Stimulated activated CD4-positive, alpha-beta T cell treated with anti-CD3 and anti-CD28 coated beads, Interleukin-12 subunit alpha, Interleukin-12 subunit beta, amount 100 ng/mL, for 4 hours (primary cell): Measurements from ENCODE around the gene KCNJ4.
"Not testable (repeated sequence)": the region's sequence is repeated elsewhere in the genome, so short reads cannot be mapped to it uniquely, and the experiment has no call there.

ENCODE experiments used
- DNase-seq: peaks from one replicate; pipeline ENCODE4 v3.0.0-alpha.2; 2020

The KCNJ4 gene

DNA sequence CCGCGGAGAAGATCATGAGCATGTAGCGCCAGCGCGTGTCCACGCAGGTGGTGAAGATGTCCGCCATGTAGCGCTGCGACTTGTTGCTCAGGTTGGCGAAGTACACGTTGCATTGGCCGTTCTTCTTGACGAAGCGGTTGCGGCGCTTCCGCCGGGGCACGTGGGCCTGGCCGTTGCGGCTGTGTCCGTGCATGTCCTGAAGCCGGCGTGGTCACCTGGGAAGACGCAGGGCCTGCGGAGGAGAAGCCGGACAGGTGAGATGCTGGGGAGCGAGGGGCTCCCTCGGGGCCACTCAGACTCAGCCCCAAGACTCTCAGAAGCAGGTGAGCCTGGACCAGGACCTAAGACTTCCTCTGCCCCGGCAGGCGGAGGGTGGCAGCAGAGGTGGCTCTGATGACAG, 27.1 kb downstream of the KCNJ4 start:
- DNase-seq = no peak

DNA sequence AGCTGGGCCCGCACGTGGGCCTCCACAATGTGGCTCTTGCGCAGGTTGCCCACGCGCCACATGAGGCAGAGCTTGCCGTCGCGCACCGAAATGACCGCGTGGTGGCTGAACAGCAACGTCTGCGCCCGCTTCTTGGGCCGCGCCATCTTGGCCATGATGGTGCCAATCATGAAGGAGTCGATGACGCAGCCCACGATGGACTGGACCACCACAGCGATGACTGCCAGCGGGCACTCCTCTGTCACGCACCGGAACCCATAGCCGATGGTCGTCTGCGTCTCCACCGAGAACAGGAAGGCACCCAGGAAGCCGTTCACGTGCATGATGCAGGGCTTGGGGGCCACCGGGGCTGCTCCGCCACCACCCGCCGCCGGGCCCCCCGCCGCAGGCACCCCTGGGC, 27.5 kb downstream of the KCNJ4 start:
- DNase-seq = no peak

DNA sequence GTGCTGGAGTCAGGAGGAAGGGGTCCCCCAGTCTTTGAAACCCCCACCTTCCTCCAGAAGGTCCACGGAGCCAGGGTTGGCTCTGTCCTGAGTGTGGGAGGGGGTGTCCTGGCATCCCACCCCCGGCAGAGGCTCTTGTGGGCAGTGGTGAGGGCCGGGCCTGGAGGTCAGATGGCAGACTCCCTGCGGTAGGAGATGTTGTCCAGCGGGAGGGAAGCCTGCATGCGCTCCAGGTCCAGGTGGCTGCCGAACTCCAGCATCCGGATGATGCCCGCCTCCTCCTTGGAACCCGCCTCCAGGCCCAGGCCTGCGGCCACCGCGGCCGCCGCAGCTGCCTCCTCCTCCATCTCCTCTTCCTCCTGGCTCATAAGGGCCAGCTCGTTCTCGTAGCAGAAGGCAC, 28.4 kb downstream of the KCNJ4 start:
- no peak for DNase-seq

DNA sequence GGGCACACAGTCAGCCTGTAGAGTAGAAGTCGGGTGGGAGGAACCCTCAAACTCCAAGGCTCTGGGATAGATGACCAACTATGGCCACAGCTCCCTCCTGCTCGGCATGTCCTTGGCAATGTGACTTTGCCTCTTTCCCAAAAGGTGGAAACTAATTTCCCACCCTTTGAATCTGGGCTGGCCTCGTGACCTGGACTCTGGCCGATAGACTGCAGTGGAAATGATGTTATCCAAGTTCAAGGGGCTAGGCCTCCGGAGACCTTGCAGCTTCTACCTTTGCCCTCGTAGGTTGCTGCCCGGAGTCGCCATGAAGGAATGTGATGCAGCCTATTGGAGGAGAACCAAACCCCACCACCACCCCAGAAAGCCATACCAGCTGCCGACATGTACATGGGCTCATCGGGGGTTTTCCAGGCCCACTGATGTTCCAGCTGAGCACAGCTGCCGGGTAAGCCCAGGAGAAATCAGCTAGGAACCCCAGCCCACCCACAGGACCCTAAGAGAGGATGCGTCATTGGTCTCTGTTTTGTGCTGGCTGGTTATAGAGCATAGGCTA, 30.4 kb downstream of the KCNJ4 start:
- no peak for DNase-seq

DNA sequence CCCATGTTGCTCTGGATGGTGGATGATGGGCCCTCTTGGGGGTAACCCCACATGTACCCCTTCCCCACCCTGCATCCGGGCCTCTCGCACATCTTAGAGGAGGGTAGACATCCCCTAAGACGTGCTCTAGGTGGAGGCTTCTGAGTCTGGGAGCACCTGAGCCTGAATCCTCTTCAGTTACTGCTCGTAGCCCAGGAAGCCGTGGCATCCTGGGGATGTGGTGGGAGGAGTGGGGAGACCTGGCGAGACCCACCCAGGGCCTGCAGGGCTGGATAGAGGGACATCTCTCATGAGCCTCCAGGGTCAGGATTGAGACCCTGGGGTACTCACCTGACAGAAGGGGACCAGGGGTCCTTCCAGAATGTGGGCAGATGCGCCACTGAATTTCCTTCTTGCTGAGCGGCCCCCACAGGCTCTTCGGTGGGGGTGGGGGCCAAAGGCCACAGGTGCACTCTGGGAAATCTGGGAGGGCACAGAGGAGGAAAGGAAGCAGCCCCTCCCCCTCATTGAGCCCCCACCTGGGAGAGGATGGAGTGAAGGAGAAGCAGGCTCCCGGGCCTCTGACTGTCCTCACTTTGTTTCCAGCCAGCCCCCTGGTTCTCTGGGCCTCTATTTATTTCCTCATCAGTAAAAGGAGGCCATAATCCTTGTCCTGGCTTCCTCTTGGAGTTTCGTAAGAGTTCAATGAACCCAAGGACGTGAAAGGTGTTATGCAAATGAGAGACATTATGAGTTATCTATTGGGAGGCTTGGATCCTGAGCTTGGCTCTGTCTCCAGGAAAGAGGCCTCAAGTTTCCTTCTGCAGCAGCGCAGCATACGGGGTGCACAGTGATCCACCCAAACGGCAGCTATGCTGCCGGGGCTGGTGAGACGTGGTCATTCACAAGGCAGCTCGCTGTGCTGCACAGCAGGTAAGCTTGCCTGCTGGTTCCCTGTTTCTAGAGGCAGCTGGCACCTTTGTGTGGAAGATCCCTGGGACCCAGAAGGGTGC, 31.2 kb downstream of the KCNJ4 start:
- no peak for DNase-seq

DNA sequence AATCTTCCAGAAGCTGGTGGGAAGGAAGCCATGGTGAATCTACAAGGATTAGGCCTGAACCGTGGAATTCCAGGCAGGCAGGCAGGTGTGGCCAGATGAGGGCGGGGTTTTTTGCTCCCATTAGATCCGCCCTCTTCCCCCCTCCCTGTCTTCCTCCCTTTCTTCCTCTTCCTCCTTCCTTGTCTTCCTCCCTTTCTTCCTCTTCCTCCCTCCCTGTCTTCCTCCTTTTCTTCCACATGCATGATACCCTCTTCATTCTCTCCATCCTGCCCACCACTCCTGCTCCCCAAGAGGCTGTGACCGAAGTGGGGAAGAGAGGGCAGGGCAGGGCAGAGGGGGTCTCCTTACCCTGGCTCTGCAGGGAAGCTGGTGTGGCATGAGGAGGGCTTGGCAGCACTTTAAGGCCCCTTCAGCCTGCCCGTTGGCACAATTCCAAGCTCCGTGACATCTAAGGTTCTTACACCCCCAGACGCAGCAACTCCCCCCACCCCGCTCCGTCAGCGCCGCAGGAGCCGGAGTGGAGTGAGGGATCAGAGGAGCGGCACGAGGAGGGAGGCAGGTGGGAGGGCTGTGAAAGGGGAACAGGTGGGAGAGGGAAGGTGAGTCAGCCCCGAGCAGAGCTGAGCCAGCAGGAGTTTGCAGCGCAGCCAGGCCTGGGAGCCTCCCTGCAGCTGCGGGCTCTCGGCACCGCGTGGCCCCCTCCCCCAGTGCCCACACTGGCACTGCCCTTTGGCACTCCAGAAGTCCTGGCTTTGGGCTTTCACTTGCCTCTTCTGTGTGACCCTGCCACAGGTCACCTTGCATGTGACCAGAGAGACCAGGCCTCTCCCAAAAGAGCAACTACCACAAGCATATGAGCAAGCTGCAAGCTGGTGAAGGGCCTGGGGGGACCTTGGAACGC, 32.1 kb downstream of the KCNJ4 start:
- DNase-seq = no peak

DNA sequence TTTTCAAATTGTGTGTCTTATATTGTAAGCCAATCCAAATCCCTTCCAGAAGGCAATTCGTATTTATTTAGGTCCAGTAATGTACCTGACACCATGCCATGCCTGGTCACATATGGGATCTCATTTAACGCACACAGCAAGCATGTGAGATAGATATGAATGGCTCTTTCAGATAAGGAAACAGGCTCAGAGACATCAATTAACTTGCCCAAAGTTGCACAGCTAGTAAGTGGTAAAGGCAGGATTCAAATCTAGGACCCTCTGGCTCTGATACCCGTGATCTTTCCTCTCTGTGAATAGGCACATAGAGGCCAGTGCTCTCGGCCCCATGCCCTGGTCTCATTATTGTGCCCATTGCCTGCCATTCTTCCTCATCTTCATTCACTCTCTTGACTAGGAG, 34.3 kb downstream of the KCNJ4 start:
- no peak for DNase-seq

DNA sequence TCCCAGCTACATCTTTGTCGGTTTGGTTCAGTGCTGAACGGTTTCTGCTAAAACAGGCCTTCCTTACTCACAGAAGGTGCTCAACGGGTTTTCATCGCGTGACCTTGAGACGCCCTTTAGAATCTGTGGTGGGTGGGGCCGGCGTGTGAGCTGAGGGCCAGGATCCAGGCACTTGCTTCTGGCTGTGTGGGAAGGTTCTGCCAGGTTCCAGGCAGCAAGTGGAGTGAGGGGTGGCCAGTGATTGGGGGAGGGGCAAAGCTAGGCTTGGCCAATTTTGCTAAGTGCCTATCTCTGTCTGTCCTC, 35.2 kb downstream of the KCNJ4 start:
- DNase-seq = no peak

DNA sequence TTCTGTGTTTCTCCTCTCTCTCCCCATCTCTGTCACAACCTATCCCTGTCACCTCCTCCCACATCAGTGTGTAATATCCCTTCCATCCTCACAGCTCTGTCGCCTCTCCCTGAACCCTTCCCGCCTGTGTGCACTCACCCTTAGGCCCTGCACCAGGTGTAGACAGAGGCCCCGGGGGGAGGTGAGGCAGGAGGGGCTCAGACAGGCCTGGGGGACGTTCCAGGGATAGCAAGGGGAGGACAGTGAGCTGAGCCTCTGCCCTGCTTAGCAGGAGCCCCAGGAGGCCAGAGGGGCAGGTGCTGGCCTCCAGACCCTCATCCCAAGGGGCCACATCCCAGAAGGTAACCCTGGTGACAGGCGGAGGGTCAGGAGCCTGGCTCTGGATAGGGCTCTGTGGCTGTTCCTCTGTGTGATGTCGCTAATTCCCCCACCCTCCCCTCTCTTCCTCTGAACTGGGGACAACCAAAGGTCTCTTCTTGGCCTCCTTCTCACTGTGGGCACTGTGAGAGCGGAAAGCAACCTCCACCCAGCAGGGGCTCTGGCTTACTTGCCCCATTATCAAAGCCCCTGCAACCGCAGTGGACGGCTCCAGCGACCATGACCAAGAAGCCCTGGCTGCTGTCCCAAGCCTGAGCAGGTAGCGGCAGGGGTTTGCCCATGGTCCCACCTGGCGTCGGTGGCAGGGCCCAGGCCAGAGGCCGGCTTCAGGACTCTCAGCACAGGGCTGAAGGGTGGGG, 35.7 kb downstream of the KCNJ4 start:
- DNase-seq = no peak

DNA sequence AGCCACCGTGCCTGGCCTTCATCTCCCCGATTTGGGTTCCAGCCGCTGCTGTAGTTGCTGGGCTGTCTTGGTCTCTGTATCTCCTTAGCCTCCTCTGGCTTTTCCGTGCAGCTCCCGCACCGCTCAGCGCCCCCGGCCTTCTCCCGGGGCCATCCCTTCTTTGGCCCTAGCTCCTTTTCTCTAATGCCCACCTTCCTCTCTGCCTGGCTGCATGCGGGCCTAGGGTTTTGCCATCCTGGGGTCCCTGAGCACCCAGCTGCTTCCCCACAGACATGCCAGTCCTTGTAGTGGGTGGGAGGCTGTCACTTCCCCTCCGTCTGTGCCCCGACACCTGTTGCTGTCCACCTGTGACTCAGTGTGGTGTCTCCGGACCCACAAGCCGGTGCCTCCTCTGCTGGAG, 36.4 kb downstream of the KCNJ4 start:
- no peak for DNase-seq

DNA sequence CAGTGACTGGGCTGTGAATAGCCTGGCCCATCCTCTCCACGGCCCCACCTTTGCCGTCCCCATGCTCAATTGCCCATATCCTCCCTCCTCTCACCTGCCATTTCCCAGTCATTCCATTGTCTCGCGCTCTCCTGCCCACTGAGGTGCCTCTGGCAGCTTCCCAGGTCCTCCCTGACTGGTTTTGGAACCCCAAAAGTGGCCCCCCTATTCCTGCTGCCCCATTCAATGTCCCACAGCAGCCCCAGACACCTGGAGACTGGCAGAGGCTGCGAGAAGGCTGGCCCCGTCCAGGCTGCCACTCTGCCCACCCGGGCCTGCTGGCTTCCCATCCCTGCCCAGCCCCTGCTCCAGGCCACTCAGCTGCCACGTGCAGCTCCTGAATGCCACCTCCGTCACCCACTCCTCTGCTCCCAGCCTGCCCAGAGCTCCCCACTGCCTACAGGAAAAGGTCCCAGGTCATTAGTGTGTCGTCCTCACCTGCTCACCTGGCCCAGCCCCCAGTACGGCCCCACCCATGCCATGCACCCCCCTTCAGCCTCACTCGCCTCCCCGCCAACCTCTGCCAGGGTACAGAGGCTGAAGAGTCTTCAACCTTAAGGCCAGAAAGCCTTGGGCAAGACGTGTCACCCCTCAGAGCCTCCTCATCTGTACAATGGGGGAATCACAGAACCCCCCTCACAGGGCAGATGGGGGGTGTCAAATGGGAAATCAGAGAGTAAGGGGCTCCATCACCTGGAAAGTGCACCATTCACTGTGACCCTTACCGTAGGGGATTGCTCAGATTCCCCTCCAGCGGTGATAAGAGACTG, 37.5 kb downstream of the KCNJ4 start:
- DNase-seq = no peak

DNA sequence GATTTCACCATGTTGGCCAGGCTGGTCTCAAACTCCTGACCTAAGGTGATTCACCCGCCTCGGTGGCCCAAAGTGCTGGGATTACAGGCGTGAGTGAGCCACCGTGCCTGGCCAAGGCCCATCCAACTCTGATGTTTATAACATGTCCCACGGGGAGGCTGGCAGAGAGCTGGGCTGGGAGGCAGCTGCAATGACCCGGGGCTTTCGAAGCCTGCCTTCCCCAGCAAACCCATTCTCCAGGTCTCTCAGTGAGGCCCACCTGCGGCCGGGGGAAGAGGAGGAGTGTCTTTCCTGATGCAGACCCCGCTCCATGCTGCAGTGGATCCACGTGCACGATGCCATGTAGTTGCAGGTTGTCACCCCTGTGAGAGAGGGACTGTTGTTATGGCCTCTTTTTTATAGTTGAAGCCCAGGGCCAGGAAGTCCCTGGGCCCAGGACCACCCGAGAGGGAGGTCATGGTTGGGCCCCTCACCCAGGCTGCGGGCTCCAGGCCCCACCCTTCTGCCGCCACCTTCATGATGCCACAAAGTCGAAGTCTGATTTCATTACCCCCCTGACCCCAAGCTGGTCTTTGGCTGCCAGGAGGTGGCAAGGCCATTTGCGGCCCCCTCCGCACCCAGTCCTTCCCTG, 38.3 kb downstream of the KCNJ4 start:
- no peak for DNase-seq

DNA sequence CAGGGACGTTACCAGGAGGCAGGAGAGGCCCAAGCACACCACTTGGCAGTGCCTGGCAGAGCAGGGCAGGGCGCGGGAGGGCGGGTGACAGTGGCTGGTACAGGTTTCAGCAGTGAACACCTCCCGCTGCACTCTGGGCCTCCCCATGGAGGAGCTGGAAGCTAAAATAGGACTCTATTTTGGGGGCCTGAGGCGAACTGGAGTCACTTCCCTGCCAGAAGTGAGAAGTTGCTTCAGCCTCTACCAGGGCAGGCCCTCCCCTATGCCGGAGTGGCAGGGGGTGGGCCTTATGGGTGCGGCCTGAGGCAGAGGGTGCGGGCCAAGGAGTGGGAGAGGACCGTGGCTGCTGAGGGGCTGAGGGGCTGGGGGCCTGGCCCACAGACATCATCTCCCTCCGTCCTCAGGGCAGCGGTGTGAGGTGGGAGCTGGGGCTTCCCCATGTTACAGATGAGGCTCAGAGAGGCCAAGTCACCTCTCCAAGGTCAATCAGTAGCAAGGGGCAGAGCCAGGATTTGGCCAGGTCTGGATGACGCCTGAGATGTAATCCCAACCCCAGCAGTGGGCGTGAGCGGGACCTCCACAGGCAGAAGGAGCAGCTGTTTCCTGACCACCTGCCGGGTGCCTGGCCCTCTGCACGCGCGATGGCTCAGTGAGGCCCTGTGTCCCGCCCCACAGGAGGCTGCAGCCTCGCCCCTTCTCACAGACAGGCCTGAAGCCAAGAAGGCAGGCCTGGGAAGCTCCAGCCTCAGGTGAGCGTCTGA, 39.3 kb downstream of the KCNJ4 start:
- no peak for DNase-seq

DNA sequence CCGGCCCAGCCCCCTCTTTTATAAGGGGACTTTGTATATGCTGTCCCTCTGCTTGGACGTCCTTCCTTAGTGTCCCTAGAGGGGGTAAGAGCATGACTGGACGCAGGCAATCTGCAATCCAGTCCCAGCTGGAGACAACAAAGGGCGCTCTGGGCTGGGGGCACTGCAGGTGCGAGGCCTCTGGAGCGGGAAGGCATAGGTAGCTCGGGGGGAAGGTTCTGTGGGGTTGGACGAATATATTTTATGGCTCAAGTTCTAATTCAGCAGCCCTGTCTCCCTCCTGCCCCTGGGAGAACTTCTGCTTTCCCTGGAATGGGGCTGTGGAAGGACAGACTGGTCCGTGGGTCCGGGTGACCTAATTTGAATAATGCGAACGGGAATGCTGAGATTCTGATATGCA, 40.0 kb downstream of the KCNJ4 start:
- no peak for DNase-seq

DNA sequence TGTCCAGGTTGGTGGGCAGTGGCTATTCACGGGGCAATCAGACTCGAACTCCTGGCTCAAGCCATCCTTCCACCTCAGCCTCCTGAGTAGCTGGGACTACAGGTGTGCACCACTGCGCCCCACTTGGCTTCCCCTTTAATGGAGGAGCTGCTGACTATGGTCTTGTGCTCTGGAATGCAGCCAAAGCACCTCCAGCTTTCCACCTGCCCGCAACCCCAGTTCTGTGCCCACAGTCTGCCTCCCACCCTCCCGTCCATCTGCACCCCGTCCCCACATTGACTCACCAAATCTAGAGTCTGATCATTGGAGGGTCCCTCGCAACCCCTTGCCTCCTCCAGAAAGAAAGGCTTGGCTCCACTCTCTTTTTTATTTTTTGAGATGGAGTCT, 41.0 kb downstream of the KCNJ4 start:
- no peak for DNase-seq

DNA sequence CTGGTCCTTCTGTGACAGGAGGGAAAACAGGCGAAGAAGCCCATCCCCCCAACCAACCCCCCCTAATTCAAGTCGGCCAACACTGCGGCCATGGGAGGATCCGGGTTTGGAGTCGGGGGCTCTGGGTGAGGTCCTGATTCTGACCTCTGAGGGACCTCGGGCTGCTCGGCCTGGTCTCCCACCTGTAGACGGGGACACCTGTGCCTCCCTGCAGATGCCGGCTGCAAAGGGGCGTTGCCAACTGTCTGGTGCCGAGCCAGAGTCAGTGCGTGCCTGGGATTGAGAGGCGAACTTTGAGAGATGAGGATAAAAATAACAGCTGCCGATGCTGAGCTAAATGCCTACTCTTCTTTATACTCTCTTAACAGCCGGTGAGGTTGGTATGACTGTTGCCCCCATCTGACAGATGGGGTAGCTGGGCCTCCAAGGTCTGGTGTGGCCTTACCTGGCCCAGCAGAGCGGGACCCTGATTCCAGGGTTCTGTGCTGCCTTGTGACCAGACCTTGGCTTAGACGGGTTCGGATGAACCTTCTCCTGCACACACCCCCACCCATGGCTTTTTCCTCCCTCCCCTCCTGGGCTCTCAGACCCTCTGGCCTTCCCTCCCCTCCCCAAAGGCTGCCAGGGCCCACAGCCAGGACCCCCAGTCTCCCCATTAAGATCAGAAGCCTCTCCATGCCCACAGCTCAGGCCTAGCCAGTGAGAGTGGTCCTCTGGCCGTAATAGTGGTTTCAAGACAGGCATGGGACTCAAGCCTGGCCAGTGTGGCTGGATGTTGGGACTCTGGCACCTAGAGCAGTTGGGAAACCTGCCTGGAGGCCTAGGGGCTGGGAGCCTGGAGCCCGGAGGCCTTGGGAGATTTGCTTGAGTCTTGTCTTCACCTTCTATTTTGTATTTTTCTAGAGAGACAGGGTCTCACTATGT, 41.7 kb downstream of the KCNJ4 start:
- no peak for DNase-seq

DNA sequence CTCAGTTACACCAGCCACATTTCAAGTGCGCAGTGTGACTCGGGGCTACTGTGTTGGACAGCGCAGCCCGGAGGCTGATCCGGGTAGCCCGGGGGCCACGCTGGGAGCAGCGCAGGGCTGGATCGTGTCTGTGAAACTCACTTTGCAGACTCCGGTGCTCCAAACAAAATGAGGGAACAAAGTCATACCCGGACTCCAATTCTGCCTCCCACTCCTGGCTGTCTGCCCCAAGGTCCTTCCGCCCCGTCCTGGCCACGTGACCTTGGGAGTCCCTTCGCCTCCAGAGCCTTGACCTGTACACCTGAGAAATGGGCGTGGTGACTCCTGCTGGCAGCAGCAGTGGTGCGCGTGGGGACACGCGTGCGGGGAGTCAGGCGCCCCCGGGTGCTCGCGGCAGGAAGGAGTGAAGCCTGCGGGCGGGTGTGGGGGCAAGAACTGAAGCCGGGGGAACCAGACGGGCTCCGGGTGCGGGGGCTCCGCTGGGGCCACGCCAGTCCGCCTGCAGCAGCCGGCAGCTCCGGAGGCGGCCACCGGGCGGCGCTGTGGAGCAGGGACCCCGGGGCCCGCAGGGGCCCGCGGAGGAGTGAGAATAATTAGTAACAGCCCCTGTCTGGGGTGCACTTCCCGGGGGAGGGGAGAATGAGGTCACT, 42.4 kb downstream of the KCNJ4 start:
- DNase-seq = peak; percentile 36

DNA sequence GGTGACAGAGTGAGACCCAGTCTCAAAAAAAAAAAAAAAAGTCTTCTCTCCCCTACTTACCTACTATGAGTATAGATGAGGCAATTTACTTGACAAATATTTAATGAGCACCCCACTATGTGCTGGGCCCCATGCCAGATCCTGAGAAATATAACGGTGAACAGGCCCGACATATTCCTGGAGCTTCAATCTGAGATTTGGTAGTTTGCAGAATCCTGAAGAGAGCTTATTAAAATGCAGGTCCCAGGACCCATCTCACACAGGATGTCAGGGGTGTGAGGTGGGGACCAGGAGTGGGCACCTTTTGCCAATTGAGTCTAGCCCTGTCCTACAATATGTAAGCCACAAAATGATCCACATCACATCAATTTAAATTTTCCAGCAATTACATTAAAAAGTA, 44.0 kb downstream of the KCNJ4 start:
- DNase-seq = no peak

DNA sequence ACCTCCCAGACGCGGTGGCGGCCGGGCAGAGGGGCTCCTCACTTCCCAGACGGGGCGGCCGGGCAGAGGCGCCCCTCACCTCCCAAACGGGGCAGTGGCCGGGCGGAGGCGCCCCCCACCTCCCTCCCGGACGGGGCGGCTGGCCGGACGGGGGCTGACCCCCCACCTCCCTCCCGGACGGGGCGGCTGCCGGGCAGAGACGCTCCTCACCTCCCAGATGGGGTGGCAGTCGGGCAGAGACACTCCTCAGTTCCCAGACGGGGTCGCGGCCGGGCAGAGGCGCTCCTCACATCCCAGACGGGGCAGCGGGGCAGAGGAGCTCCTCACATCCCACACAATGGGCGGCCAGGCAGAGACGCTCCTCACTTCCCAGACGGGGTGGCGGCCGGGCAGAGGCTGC, 45.1 kb downstream of the KCNJ4 start:
- DNase-seq = not testable (repeated sequence)
